NCI-H2227 treated with DMSO at 0.1 percent for 48 hours (cell line): ENCODE results near the gene TMEM178B.

Experiments
- DNase-seq: peaks from one replicate; lab custom pipeline; 2025; lab: John Stamatoyannopoulos, UW

Gene TMEM178B

DNA sequence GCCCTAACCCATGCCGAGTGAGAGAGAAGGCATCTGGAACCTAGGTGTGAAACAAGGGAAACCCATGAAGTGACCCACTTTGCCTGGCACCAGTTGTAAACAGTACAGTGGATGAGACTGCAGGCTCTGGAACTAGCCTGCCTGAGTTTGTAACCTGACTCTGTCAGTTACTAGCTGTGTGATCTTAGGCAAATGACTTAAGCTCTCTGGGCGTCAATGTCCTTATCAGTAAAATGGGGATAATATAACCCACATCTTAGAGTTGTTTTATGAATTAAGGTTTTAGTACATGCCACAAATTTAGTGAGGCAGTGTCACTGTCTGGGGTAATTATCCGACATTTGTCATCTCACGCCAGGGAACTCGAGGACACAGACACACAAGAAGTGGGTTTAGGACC lies 394.5 kb downstream of the TMEM178B start:
- no peak for DNase-seq

DNA sequence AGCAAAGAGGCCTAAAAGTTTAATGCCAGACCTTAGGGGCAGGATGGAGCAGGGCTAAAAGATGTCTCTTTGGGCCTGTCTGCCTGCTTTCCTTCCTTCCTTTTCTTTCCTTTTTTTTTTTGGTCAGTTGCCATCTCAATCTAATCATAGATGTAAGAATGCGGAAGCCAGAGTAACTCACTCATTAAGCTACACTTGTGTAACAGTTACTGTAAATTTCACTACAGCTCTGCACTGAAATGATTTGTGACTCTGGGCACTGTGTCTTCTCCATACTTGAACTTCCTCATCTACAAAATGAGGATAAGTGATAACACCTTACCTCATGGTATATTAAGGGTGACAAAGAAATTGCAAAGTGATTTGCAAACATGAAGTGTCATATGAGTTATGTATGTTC lies 401.8 kb downstream of the TMEM178B start:
- DNase-seq, result no peak

DNA sequence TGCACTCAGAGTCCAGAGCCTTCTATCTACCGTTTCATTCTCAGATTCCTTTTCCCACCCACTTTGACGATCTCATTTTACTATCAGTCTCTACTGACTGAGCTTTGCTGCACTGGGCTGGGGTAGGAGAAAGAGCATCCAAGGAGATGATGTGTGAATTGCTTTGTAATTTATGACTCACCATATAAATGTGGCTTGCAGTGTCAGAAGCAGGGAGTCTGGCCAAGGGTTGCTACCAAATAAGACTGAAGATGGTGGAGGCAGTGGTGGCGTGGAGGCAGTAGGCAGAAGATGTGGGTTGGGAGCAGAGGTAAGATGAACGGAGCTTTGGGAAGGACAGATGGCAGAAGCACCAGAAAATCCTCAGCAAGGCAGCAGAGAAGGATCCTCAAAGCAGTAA lies 404.0 kb downstream of the TMEM178B start:
- no peak for DNase-seq

- DNase-seq, result no peak
Observed at GRCh38 chr7:141478845-141479244, 405.0 kb downstream of the TMEM178B start.

DNA sequence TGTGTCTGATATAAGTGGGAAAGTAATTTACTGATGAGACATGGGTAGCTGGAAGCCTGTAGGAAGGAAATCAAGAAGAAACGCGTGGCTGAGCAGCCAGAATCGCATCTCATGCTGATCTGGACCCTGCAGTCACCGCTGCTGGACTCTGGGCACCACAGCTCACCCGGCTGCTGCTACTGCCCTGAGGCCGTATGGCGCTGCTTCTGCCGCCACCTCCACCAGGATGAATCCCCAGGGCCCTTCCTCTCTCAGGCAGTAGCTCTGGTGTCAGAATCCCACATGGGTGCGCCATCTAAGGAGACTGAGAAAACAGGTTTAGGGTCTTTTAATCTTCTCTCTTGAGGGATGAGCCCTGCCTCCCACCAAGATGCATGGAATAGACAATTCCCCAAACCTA lies 407.1 kb downstream of the TMEM178B start:
- DNase-seq, result no peak

GRCh38 chr7:141481971-141482370 lies 408.1 kb downstream of the TMEM178B start:
- DNase-seq, result no peak

DNA sequence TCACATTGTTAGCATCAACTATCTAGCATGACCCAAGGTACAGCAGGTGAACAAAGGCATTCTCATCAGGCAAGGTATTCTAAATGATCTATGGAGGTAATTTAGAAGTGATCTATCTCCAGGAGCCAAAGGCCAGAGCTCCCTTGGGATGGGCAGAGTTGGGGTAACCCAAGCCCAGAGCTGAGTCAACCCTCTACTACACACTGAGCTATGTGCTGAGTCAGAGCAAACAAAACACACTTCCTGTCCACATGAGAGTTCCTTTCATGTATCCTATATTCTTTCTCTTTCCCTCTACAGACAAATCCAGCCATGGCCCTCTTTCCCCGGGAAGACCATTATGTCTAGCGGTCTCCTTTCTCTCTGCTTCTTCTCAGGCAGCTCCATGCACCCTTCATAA lies 409.2 kb downstream of the TMEM178B start:
- DNase-seq, result no peak

DNA sequence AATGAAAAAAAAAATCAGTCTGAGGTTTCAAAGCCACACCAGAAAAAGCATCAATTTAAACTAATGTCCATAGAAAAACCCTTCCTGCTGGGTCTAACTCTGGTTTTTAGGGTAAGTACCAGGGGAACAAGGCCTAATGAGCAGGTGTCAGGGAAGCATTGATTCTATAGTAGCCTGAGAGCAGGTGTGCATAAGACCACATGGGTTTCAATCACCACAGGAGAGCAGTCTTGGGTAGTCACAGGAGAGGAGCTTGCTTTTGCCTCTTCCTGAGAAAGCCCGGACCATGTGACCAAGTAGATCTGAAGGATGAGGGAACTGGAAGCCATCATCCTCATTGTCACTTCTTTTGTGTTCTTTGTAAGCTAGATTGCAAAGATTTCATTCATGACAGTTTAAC lies 411.0 kb downstream of the TMEM178B start:
- peak; percentile 49 for DNase-seq

DNA sequence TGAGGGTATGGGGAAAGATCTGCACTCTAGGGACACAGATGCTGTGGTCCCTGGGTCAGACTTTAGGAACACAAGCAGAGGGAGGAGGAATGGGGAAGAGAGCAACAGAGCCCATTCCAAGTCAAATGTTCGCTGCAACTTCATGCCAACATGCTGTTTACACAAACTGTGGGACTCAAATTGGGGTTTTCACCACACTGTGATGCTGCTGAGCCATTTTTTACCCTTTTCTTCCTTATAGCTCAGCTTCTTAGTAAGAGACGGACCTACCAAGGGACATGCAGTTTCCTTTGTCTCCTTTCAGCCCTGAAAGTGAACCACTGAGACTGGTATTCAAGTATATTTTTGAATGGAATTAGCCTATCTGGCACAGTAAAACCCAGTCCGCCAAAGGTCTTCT lies 413.1 kb downstream of the TMEM178B start:
- no peak for DNase-seq

DNA sequence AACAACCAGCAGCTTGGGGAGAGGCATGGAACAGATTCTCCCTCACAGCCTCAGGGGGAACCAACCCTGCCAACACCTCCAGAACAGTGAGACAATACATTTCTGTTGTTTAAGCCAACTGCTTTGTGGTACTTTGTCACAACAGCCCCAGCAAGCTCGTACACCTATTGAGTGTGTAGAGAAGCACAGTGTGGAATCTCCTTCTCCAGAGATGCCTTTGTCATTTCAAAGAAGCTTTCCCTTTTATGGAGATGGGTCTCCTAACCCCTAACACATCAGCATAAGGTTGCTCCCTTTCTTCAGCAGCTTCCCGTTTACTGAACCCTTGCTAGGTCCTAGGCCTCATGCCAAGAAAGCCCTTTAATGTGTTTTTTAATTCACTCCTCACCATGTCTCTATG lies 416.6 kb downstream of the TMEM178B start:
- no peak for DNase-seq

DNA sequence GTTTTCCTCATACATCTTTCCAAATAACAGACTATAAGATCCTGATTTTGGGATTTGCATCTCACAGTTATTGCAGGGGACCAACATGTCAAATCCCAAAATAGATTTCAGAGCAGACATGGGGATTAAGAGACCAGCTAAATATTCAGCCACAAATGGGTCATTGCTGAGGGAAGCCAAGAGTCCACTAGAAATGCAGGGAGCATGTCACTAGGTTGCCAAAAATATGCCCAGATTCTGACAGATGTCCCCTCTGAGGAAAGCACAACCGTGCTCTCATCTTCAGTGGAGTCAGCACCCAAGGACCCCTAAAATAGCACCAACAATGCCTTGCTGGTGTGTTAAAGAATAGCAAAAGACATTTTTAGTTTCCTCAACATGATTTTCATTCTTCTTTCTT lies 421.2 kb downstream of the TMEM178B start:
- DNase-seq, result no peak

GRCh38 chr7:141497391-141497790 lies 423.5 kb downstream of the TMEM178B start:
- DNase-seq, result no peak

DNA sequence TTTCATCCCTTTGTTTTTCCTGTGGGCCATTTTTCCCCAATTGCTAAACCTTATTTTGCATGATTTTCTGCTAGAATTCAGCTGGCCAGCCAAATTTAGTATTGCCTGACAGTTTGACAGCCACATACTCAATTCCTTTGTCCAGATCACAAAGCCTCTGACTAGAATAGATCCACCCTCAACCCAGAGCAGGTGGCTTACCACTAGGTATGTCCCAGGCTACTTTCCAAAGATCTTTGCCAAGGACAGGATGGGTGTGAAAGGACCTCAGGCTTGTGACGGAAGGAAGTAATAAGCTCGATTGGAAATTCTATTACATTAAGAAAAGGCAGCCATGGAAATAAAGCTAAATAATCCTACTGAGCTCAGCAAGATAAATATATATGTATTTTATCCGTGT lies 426.7 kb downstream of the TMEM178B start:
- DNase-seq, result no peak

DNA sequence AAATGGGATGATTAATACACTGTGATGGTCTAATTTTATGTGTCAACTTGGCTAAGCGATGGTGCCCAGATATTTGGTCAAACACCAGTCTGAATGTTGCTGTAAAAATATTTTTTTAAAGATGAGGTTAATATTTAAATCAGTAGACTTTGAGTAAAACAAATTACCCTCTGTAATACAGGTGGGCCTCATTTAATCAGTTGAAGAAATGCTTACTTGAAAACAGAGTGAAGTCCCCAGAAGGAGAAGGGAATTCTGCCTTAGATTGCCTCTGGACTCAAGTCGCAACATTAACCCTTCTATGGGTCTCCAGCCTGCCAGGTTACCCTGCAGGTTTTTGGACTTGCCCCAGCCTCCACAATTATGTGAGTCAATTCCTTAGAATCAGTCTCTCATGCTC lies 427.6 kb downstream of the TMEM178B start:
- no peak for DNase-seq

DNA sequence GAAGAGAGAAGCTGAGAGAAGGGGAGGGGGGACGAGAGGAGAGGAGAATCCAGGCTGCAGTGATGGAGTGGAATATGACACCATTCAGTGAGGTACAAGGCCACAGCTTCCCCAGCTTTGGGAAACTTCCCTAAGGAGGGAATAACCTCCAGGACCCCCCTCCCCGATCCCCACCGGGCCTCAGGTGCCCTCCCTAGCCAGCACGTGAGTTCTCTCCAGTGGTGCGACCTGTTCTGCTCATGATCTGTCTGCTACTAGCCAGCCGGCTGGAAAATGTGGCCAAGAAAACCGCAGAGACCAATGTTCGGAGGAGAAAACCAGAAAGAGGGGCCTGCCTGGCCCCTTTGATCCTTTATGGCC lies 437.4 kb downstream of the TMEM178B start:
- DNase-seq, result no peak

DNA sequence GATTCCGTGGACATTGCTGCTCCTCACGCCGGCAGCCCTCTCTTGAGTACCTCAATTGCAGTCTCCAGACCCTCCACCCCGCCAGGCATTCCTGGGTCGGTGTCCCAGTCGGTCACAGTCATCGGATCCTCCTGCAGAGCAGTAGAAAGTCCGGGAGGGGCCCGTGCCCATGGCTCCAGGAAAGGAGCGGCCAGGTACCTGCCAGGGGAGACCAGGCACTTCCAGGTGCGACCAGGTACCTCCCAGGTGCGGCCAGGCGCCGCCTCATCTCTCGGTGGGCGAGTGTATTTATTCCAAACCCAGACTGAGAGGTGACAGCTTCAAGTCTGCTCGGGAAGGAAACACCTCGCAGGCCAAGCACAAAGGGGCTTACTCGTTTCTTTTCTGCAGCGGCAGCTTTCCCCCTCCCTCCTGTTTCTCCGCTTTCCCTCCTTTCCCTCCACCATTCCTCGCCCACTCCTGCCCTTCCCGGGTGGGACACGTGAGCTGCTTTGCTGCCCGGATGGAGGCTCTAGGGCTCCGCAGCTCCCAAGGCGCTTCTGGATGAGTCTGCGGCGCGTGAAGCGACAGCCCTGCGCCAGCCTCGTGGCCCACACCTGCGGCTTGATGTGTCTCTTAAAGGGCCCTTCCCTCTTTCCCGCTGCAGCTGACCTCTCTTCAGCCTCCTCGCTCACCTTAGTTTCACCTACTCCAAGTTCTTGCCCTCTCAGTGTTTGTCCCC lies 438.0 kb downstream of the TMEM178B start:
- DNase-seq, result no peak

DNA sequence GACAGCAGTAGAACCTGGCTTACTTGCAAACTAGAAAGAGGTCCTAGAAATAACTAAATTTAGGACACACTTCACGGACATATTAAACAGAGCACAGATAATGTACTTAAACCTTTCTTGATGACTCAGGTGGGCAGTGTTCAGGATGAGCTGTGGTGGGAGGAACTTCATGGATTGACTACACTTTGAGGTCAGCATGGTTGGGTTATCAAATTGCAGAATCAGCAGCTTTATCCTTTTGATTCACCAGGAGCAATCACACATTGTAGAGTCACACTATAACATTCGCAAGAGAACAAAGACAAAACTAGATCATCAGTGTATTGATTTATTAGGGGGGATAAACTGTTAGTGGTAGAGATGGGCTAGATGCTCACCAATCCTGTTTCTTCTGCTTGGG lies 438.7 kb downstream of the TMEM178B start:
- DNase-seq, result no peak

- no peak for DNase-seq
Observed at GRCh38 chr7:141513720-141514119, 439.9 kb downstream of the TMEM178B start.

- no peak for DNase-seq
Observed at GRCh38 chr7:141515941-141516340, 442.1 kb downstream of the TMEM178B start.

DNA sequence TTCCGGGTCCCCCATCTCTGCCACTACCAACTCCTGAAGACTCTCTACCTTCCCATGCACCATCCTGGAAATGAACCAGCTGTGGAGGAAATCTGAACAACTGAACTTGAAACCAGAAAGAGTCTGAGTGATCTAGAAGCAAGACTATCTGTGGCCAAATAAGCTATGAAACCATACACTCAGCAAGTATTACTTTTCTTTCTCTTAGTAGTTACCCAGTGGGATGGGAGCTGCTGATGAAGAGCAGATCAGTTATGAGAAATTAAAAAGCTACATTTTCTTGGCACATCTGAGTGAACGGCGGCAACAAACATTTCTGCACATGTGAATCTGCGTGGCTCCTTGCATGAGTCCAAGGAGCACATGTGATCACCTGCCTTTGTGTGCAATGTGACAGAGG lies 445.8 kb downstream of the TMEM178B start:
- no peak for DNase-seq

DNA sequence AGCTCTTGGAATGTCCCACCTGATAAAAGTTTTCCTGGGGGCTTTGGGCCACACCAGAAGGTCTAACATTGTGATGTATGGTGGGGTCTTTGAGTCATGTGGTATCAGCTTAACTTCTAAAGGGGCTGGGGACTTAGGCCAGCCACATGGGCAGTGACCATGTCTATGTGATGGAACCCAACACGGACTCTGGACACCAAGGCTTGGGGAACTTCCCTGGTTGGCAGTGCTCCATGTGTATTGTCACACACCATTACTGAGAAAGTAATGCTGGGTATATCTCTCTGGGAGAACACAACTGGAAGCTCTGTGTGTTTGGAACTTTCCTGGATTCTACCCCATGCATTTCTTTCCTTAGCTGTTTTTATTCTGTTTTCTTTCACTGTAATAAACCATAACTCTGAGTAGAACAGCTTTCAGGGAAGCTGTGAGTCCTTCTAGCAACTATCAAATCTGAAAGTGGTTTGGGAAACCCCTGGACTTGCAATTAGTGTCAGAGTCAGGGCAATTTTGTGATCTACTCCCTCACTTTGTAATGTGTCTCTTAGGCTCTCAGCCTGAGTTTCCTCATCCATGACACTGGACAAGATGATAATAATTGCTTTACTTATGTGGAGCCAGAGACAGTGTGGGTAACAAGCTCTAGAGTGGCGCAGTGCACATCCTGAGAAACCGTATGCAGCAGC lies 448.9 kb downstream of the TMEM178B start:
- no peak for DNase-seq

- DNase-seq, result no peak
Observed at GRCh38 chr7:141525973-141526514, 452.2 kb downstream of the TMEM178B start.

DNA sequence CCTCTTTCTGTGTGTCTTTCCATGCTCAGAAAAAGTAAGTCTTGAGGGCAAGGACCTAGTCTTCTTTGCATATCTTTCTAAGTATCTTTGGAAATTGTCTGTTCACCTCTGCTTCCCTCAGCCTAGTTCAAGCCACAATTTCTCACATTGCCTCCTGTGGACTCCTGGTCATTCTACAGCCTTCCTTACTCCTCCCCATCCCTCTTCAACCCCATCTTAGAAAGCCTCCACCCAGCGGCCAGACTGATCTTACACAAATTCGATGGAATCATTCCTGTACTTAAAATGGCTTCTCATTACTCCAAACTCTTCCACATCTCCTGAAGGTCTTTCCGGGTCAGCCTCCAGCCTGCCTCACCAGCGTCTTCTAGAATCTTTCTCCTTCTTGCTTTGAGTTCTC lies 453.2 kb downstream of the TMEM178B start:
- no peak for DNase-seq

- no peak for DNase-seq
Observed at GRCh38 chr7:141528399-141528798, 454.5 kb downstream of the TMEM178B start.
